ENCODE data around the gene ERICH2.

Gene ERICH2

GRCh38 chr2:170816504-170817092 lies 46.4 kb downstream of the ERICH2 start, which contains the start of gene GAD1:
GAD1 (plus strand) TSS chr2:170816887; CDS start chr2:170818592, 1,705 bp downstream.
- TF ChIP-seq CTCF (IDR thresholded peaks at IDR 0.05; ENCODE audit: low read depth, low read length): no peak
- DNase-seq (ENCODE audit: low read depth in 2 of 2): peak; percentile 45 to 51
- peak within 1 kb of the TSS; percentile 30 to 38 for H3K4me3 ChIP-seq (replicated peaks in 1 of 2; ENCODE audit: low read depth in 2 of 2, low read length in 2 of 2)

- peak overlapping the region; percentile 30 to 38 for H3K4me3 ChIP-seq (replicated peaks in 1 of 2; ENCODE audit: low read depth in 2 of 2, low read length in 2 of 2)
- no peak for TF ChIP-seq CTCF (IDR thresholded peaks at IDR 0.05; ENCODE audit: low read depth, low read length)
- peak; percentile 18 to 38 for DNase-seq (ENCODE audit: low read depth in 2 of 2)
Measured at GRCh38 chr2:170817093-170818035, 47.2 kb downstream of the ERICH2 start.

GRCh38 chr2:170818036-170818751 lies 48.0 kb downstream of the ERICH2 start:
- no peak for TF ChIP-seq CTCF (IDR thresholded peaks at IDR 0.05; ENCODE audit: low read depth, low read length)

GRCh38 chr2:170818752-170819470 lies 48.7 kb downstream of the ERICH2 start:
- TF ChIP-seq CTCF (IDR thresholded peaks at IDR 0.05; ENCODE audit: low read depth, low read length): no peak
- no peak for DNase-seq (ENCODE audit: low read depth in 2 of 2)
- no peak overlapping the region for H3K4me3 ChIP-seq (replicated peaks in 1 of 2; ENCODE audit: low read depth in 2 of 2, low read length in 2 of 2)

More at GRCh38 chr2:170818036-170818751, 48.0 kb downstream of the ERICH2 start:
- no peak overlapping the region for H3K4me3 ChIP-seq (replicated peaks in 1 of 2; ENCODE audit: low read depth in 2 of 2, low read length in 2 of 2)
- DNase-seq (ENCODE audit: low read depth in 2 of 2): no peak

GRCh38 chr2:170819680-170820664 lies 49.8 kb downstream of the ERICH2 start:
- TF ChIP-seq CTCF (IDR thresholded peaks at IDR 0.05; ENCODE audit: low read depth, low read length): no peak
- no peak overlapping the region for H3K4me3 ChIP-seq (replicated peaks in 1 of 2; ENCODE audit: low read depth in 2 of 2, low read length in 2 of 2)
- DNase-seq (ENCODE audit: low read depth in 2 of 2): no peak

Measured in cardiac fibroblast (primary cell).